Measurements from ENCODE around the gene NUDT4. TPM values are rescaled to one million over a fixed set of nuclear protein-coding genes. Genes with fewer than 3 reads are reported as not detected.
A peak's percentile ranks its signal among the peaks of the same experiment; 100 is the strongest.

NUDT4 gene
- total and polyA plus RNA-seq, 2 of the 13 experiments (the other 11 are each of a cell fraction or from before 2014, with no cell fraction given), result 37.3 to 70.1 TPM

- no peak for TF ChIP-seq ZNF496 (CRISPR knock-in tag; IDR thresholded peaks at IDR 0.05; ENCODE audit: insufficient replicate concordance)
- no peak for TF ChIP-seq ZNF253 (CRISPR knock-in tag; IDR thresholded peaks at IDR 0.05; ENCODE audit: borderline replicate concordance)
- TF ChIP-seq ZMYM3 (CRISPR knock-in tag; IDR thresholded peaks at IDR 0.05), result no peak
- TF ChIP-seq ZNF569 (CRISPR knock-in tag; IDR thresholded peaks at IDR 0.05; ENCODE audit: borderline replicate concordance), result no peak
- no peak for TF ChIP-seq ZNF282 (IDR thresholded peaks at IDR 0.05; ENCODE audit: partially characterized antibody)
- TF ChIP-seq ZNF598 (CRISPR knock-in tag; IDR thresholded peaks at IDR 0.05; ENCODE audit: borderline replicate concordance), result 0 out of 2 replicates have a peak, but pooled peaks have one; percentile 14
- TF ChIP-seq HNRNPLL (IDR thresholded peaks at IDR 0.05; ENCODE audit: low read depth, low read length, poor library complexity, severe bottlenecking), result no peak
- TF ChIP-seq KLF12 (CRISPR knock-in tag; IDR thresholded peaks at IDR 0.05; ENCODE audit: borderline replicate concordance), result no peak
- TF ChIP-seq PTBP1 (IDR thresholded peaks at IDR 0.05; ENCODE audit: low read depth, low read length, poor library complexity, severe bottlenecking), result no peak
- no peak for TF ChIP-seq CHD4 (IDR thresholded peaks at IDR 0.05; ENCODE audit: borderline replicate concordance, low read length)
- no peak; the same call in 1 of the 2 replicates for TF ChIP-seq ZNF777 (CRISPR knock-in tag; IDR thresholded peaks at IDR 0.05)
- peak; percentile 79; the same call in 1 of the 2 replicates for TF ChIP-seq IRX3 (CRISPR knock-in tag; IDR thresholded peaks at IDR 0.05; ENCODE audit: borderline replicate concordance, low read depth)
- no peak for TF ChIP-seq PHB2 (IDR thresholded peaks at IDR 0.05; ENCODE audit: partially characterized antibody)
- TF ChIP-seq SIN3A (IDR thresholded peaks at IDR 0.05; ENCODE audit: borderline replicate concordance, low read depth, low read length), result no peak
- TF ChIP-seq KIAA2018 (CRISPR knock-in tag; IDR thresholded peaks at IDR 0.05; ENCODE audit: borderline replicate concordance), result no peak
- TF ChIP-seq ZBTB21 (CRISPR knock-in tag; IDR thresholded peaks at IDR 0.05), result no peak
- TF ChIP-seq ATF7 (IDR thresholded peaks at IDR 0.05), result no peak
- TF ChIP-seq ATF7 (CRISPR knock-in tag; IDR thresholded peaks at IDR 0.05), result no peak
- no peak for TF ChIP-seq ZNF558 (CRISPR knock-in tag; IDR thresholded peaks at IDR 0.05; ENCODE audit: borderline replicate concordance)
- peak; percentile 33; the same call in 1 of the 2 replicates for TF ChIP-seq ZNF652 (CRISPR knock-in tag; IDR thresholded peaks at IDR 0.05; ENCODE audit: borderline replicate concordance, low read depth)
- no peak for TF ChIP-seq ATF3 (CRISPR knock-in tag; IDR thresholded peaks at IDR 0.05)
- TF ChIP-seq KMT2B (CRISPR knock-in tag; IDR thresholded peaks at IDR 0.05), result no peak
Measured at GRCh38 chr12:93442411-93443340, 65.0 kb downstream of the NUDT4 start (continued).

Data from HepG2 (cell line).